HG02642 (cell line): ENCODE data around the gene RESP18.

Source experiments
- ATAC-seq: cut with Tn5 transposase; IDR thresholded peaks from one replicate; pipeline ENCODE4 v1.9.1; 2021; ENCODE audit warnings: mild to moderate bottlenecking; ENCODE audit not compliant: unreplicated experiment, poor library complexity

RESP18 gene

DNA sequence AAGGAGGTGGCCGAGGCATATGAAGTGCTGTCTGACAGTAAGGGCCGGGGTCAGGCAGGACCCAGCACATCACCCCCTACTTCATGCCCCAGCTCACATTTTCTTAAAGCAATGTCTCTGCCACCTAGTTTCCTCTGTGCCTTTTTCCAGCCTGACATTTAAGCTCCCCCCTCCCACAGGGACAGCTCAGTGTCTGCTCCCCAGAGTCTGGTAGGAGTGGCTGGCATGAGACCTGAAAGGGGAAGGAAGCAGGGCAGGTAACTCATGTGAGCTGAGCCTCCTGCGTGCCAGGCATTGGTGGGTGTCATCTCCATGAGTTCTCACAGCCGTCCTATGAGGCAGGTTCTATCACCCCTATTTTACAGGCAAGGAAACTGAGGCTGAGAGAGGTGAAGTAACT is 51.9 kb downstream of the RESP18 start:
- no peak for ATAC-seq

- ATAC-seq = no peak
These were observed 52.5 kb downstream of the RESP18 start for GRCh38 chr2:219279916-219280516.

GRCh38 chr2:219279151-219279915 is 53.2 kb downstream of the RESP18 start, which contains the start of gene DNAJB2:
DNAJB2 (plus strand) TSS chr2:219279366; CDS start chr2:219279834, 468 bp downstream.
- ATAC-seq = peak; percentile 91

GRCh38 chr2:219278655-219279150 is 53.8 kb downstream of the RESP18 start:
- ATAC-seq = no peak

DNA sequence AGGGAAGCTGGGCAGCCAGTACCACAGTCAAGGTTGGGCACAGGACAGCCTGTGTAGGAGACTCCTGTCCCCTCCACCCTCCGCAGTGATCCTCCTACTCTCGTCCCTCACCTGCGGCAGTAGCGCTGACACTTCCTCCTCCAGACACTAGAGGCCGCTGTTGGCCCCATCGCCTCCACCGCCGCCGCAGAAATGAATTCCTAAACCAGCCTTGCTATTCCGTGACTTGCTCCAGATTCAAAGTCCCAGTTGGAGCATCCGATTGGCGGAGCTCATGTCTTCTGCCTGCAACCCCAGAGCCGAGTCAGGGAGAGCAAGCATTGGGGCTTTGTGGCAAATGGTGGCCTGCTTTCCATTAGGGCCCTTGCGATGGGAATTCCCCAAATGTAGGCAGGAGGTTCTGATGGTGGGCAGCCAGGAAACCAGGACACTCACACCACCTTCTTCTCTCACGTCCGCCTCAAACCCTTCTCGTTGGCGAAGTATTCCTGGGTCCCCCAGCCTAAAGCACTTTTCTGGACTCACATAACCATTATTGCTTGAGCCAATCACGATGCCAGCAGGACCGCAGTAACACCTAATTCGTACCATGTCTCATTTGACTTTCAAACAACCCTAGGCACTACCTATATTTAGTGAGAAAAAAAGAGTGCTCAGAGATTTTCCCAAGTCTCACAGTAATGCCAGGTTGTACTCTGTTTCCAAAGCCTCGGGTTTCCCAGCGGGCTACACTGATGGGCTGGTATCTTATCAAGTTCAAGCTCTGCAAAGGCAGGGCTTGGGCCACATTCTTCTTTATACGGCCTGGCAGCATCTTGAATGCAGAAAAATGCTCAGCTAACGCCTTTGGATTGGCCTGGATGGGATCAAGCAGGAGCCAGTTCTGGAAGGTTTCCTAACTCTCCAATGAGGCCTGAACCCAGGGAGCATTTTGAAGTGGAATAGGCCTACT is 54.6 kb downstream of the RESP18 start:
- peak; percentile 26 for ATAC-seq
